HepG2 (cell line): Measurements from ENCODE around the gene ZNF500. TPM values are rescaled to one million over a fixed set of nuclear protein-coding genes. Genes with fewer than 3 reads are reported as not detected.
A peak's percentile ranks its signal among the peaks of the same experiment; 100 is the strongest.

Source experiments
- ATM ChIP-seq: fragments of 450-650 bp; IDR thresholded peaks from 2 replicates; pipeline ENCODE4 v1.7.1; 2017; ENCODE audit warnings: mild to moderate bottlenecking, borderline replicate concordance
- ISX ChIP-seq: sonication (generic); formaldehyde crosslinking; conservative IDR thresholded peaks from 2 replicates; pipeline ENCODE4 v1.5.0; 2020; ENCODE audit warnings: missing genetic modification reagents
- KAT7 ChIP-seq: IDR thresholded peaks from 2 replicates; pipeline ENCODE4 v1.6.1; 2018; ENCODE audit warnings: borderline replicate concordance, missing compliant biosample characterization
- KLF11 ChIP-seq: IDR thresholded peaks from 2 replicates; pipeline ENCODE4 v1.6.1; 2016; ENCODE audit warnings: missing compliant biosample characterization
- NFATC3 ChIP-seq: sonication (generic); formaldehyde crosslinking; IDR thresholded peaks from 2 replicates; pipeline ENCODE4 v1.5.1; 2020; ENCODE audit warnings: mild to moderate bottlenecking, missing genetic modification reagents
- POLR2AphosphoS2 ChIP-seq: IDR thresholded peaks from 2 replicates; pipeline ENCODE4 v1.6.1; 2011; ENCODE audit warnings: low read depth, low read length, improper control_type of control experiment
- POLR2G ChIP-seq: fragments of 200-400 bp; formaldehyde crosslinking; IDR thresholded peaks from 2 replicates; pipeline ENCODE4 v1.6.1; 2018; ENCODE audit warnings: mild to moderate bottlenecking, low read depth, low read length, moderate library complexity
- TFDP2 ChIP-seq: sonication (generic); formaldehyde crosslinking; IDR thresholded peaks from 2 replicates; pipeline ENCODE4 v1.4.0; 2020; ENCODE audit warnings: missing genetic modification reagents
- YEATS2 ChIP-seq: sonication (generic); formaldehyde crosslinking; IDR thresholded peaks from 2 replicates; pipeline ENCODE4 v1.4.0; 2020; ENCODE audit warnings: missing genetic modification reagents, borderline replicate concordance
- ZNF142 ChIP-seq: sonication (generic); formaldehyde crosslinking; IDR thresholded peaks from 2 replicates; pipeline ENCODE4 v1.4.0; 2020; ENCODE audit warnings: missing genetic modification reagents
- ZNF264 ChIP-seq: sonication (generic); formaldehyde crosslinking; IDR thresholded peaks from 2 replicates; pipeline ENCODE4 v1.4.0; 2020; ENCODE audit warnings: missing genetic modification reagents
- ZNF383 ChIP-seq: sonication (generic); formaldehyde crosslinking; IDR thresholded peaks from 2 replicates; pipeline ENCODE4 v1.4.0; 2020; ENCODE audit warnings: missing genetic modification reagents, mild to moderate bottlenecking, borderline replicate concordance
- ZNF574 ChIP-seq: sonication (generic); formaldehyde crosslinking; IDR thresholded peaks from 2 replicates; pipeline ENCODE4 v1.4.0; 2020; ENCODE audit warnings: missing genetic modification reagents
- ZNF782 ChIP-seq: sonication (generic); formaldehyde crosslinking; IDR thresholded peaks from 2 replicates; pipeline ENCODE4 v1.4.0; 2020; ENCODE audit warnings: missing genetic modification reagents, mild to moderate bottlenecking, borderline replicate concordance
- ZZZ3 ChIP-seq: sonication (generic); formaldehyde crosslinking; IDR thresholded peaks from 2 replicates; pipeline ENCODE4 v1.4.0; 2020; ENCODE audit warnings: missing genetic modification reagents, mild to moderate bottlenecking, borderline replicate concordance
- polyA plus RNA-seq, 8 experiments: library from polyadenylated mRNA; depleted of rRNA in 3 of 8; stranded (reverse) in 7 of 8; unstranded in 1 of 8; fragments of >200 nt; fragmentation: Illumina TruSeq in 4 of 8; extraction: Trizol in 4 of 8; gene quantifications; 2 replicates each; pipeline versions ENCODE4 v1.2.1 to v1.2.3, GENCODE V29; 2011 to 2016; ENCODE audit warnings: low read depth in 4 of 8, missing spikeins in 1 of 8, mixed read lengths in 1 of 8; ENCODE audit not compliant: insufficient read depth in 1 of 8
- total RNA-seq, 5 experiments: library from RNA; depleted of rRNA; stranded (reverse); fragments of >200 nt; fragmentation: Illumina TruSeq; extraction: Trizol; gene quantifications; 2 replicates each; pipeline ENCODE4 v1.2.3, GENCODE V29; 2016; ENCODE audit warnings: low read depth in 1 of 5

Gene ZNF500
- total and polyA plus RNA-seq, 2 of the 13 experiments (the other 11 are each of a cell fraction or from before 2014, with no cell fraction given), result 6.1 to 12.2 TPM

- TF ChIP-seq ATM, result no peak
- TF ChIP-seq ZNF264 (CRISPR knock-in tag), result no peak
- TF ChIP-seq ZNF383, result no peak
- TF ChIP-seq ISX (CRISPR knock-in tag), result no peak
- no peak for TF ChIP-seq TFDP2
- TF ChIP-seq KAT7, result no peak
- TF ChIP-seq YEATS2, result no peak
- no peak for TF ChIP-seq ZNF142 (CRISPR knock-in tag)
- TF ChIP-seq POLR2AphosphoS2, result no peak
- TF ChIP-seq ZNF574 (CRISPR knock-in tag), result peak; percentile 31; the same call in 1 of the 2 replicates
- no peak for TF ChIP-seq KLF11
- no peak for TF ChIP-seq ZNF782 (CRISPR knock-in tag)
- no peak for TF ChIP-seq ZZZ3 (CRISPR knock-in tag)
- no peak for TF ChIP-seq NFATC3 (CRISPR knock-in tag)
- TF ChIP-seq POLR2G, result peak; percentile 43; the same call in 1 of the 2 replicates
Observed at GRCh38 chr16:4800290-4801041, 33.5 kb upstream of the ZNF500 start (continued).
